Right lobe of liver (tissue), 4 donors: ENCODE measurements around the gene OR2T34.

Source experiments
- CTCF ChIP-seq, 4 donors: fragments of 200-600 bp in 3 of 4; fragments of 450-650 bp in 1 of 4; IDR thresholded peaks; one replicate each; pipeline versions ENCODE4 v1.5.1 to v1.8.0; 2016 to 2022; ENCODE audit warnings: antibody characterized with exemption in 4 of 4, mild to moderate bottlenecking in 2 of 4
- POLR2A ChIP-seq: fragments of 450-650 bp; IDR thresholded peaks from one replicate; pipeline ENCODE4 v1.6.1; 2017; ENCODE audit warnings: antibody characterized with exemption, mild to moderate bottlenecking
- donor health status: DM: no; HTN: no; CAD: no.
- donor health status: DM: no; HTN: no; CAD: no.
- donor health status: DM: no; HTN: yes; CAD: no.

DNA sequence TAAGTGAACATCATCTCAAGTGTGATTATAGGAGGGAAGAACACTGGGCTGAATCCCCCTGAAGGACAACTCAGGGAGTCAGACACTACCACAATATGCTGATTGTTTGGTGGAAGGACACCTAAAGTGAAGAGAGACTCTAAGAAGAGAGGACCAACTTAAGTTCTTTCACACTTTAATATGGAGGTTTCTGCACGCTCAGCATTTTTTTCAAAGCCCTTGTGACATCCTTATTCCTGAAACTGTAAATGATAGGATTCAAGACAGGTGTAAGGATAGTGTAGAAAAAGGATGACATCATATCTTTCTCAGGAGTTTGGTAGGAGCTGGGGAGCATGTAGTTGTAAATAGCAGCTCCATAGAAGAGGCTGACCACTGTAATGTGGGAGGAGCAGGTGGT is 18.1 kb upstream of the OR2T34 start:
- no peak for TF ChIP-seq CTCF (IDR thresholded peaks at IDR 0.05)
- no peak for TF ChIP-seq POLR2A
